SK-N-SH (cell line): ENCODE measurements around the gene ZNF544. TPM values are rescaled to one million over a fixed set of nuclear protein-coding genes. Genes with fewer than 3 reads are reported as not detected.
A peak's percentile ranks its signal among the peaks of the same experiment; 100 is the strongest.

Source experiments
- CTCF ChIA-PET: fragments of 300-600, 350-600 bp; formaldehyde crosslinking; extraction: SDS; loops from one replicate; lab custom pipeline; 2021; lab: Yijun Ruan, JAX
- POLR2A ChIA-PET: fragments of 350-600 bp; sonication (Branson Sonifier 250); formaldehyde crosslinking; extraction: SDS; loops from one replicate; lab custom pipeline; 2020; ENCODE audit warnings: antibody characterized with exemption, inconsistent platforms; lab: Yijun Ruan, JAX
- DNase-seq: peaks from one replicate; pipeline ENCODE4 v3.0.0; 2012
- H2AFZ ChIP-seq: fragments of 200-600 bp; sonication (generic); 2 replicates; pipeline ENCODE4 v1.8.1; 2016; ENCODE audit warnings: antibody characterized with exemption, mild to moderate bottlenecking, low read depth
- H3F3A ChIP-seq: fragments of 200-600 bp; sonication (generic); replicated peaks from 2 replicates; pipeline ENCODE3; 2016; ENCODE audit warnings: antibody characterized with exemption, mild to moderate bottlenecking; ENCODE audit not compliant: insufficient read depth
- H3K27ac ChIP-seq, 2 experiments: fragments of 200-500 bp in 1 of 2; fragments of 200-600 bp in 1 of 2; sonication (Bioruptor generic) in 1 of 2; sonication (generic), shearing (Covaris generic) in 1 of 2; 2 replicates each; pipeline versions ENCODE4 v1.5.1 to v1.6.1; 2014 to 2016; ENCODE audit warnings: low read depth in 2 of 2, inconsistent platforms in 1 of 2, low read length in 1 of 2, mild to moderate bottlenecking in 1 of 2, mixed read lengths in 1 of 2
- H3K27me3 ChIP-seq: fragments of 200-600 bp; sonication (generic), shearing (Covaris generic); 2 replicates; pipeline ENCODE4 v1.6.1; 2016; ENCODE audit warnings: mixed run types; ENCODE audit not compliant: insufficient read depth
- H3K36me3 ChIP-seq, 2 experiments: fragments of 200-500 bp in 1 of 2; fragments of 200-600 bp in 1 of 2; sonication (Bioruptor generic) in 1 of 2; sonication (generic) in 1 of 2; replicated peaks in 1 of 2; 2 replicates each; pipeline versions ENCODE3 to v1.5.1; 2014 to 2016; ENCODE audit warnings: low read length in 1 of 2, mild to moderate bottlenecking in 1 of 2; ENCODE audit not compliant: insufficient read depth in 2 of 2, control insufficient read depth in 1 of 2
- H3K4me1 ChIP-seq, 2 experiments: fragments of 200-500 bp in 1 of 2; fragments of 200-600 bp in 1 of 2; sonication (Bioruptor generic) in 1 of 2; sonication (generic), shearing (Covaris generic) in 1 of 2; 2 replicates each; pipeline versions ENCODE4 v1.5.1 to v1.6.1; 2014 to 2016; ENCODE audit warnings: low read depth in 1 of 2, low read length in 1 of 2, mixed run types in 1 of 2; ENCODE audit not compliant: insufficient read depth in 2 of 2, control insufficient read depth in 1 of 2
- H3K4me2 ChIP-seq: fragments of 200-600 bp; sonication (generic), shearing (Covaris generic); 2 replicates; pipeline ENCODE4 v1.6.1; 2017; ENCODE audit warnings: mixed run types
- H3K4me3 ChIP-seq, 2 experiments: fragments of 200-500 bp in 1 of 2; fragments of 200-600 bp in 1 of 2; sonication (Bioruptor generic) in 1 of 2; sonication (generic), shearing (Covaris generic) in 1 of 2; 2 replicates each; pipeline versions ENCODE4 v1.5.1 to v1.8.1; 2014 to 2016; ENCODE audit warnings: low read depth in 2 of 2, inconsistent platforms in 1 of 2, low read length in 1 of 2, mild to moderate bottlenecking in 1 of 2, mixed read lengths in 1 of 2, moderate library complexity in 1 of 2
- H3K79me2 ChIP-seq: fragments of 200-600 bp; sonication (generic); 2 replicates; pipeline ENCODE4 v1.8.1; 2017; ENCODE audit warnings: mild to moderate bottlenecking; ENCODE audit not compliant: insufficient read depth
- H3K9ac ChIP-seq: fragments of 200-600 bp; sonication (generic); 2 replicates; pipeline ENCODE4 v1.6.1; 2017; ENCODE audit warnings: mixed run types
- H3K9me2 ChIP-seq: fragments of 200-600 bp; sonication (generic); 2 replicates; pipeline ENCODE4 v1.6.1; 2017; ENCODE audit warnings: mixed run types
- H3K9me3 ChIP-seq: fragments of 200-600 bp; sonication (generic); 2 replicates; pipeline ENCODE4 v1.6.1; 2017; ENCODE audit warnings: mixed run types, mild to moderate bottlenecking, moderate library complexity
- H4K20me1 ChIP-seq: fragments of 200-600 bp; sonication (generic); 2 replicates; pipeline ENCODE4 v1.6.1; 2017; ENCODE audit warnings: mild to moderate bottlenecking, mixed run types; ENCODE audit not compliant: insufficient read depth
- CTCF ChIP-seq: fragments of 200-600 bp; sonication (generic); IDR thresholded peaks from 2 replicates; pipeline ENCODE4 v1.6.1; 2017; ENCODE audit warnings: antibody characterized with exemption, mild to moderate bottlenecking, moderate library complexity
- GABPA ChIP-seq: IDR thresholded peaks from 2 replicates; pipeline ENCODE4 v1.4.0; 2012; ENCODE audit warnings: low read depth, mild to moderate bottlenecking
- IRF3 ChIP-seq: fragments of 150-350 bp; IDR thresholded peaks from 2 replicates; pipeline ENCODE4 v1.6.1; 2016; ENCODE audit warnings: mild to moderate bottlenecking, low read depth, low read length
- MXI1 ChIP-seq: IDR thresholded peaks from 2 replicates; pipeline ENCODE4 v1.6.1; 2012; ENCODE audit warnings: mild to moderate bottlenecking, low read depth, low read length, improper control_type of control experiment
- REST ChIP-seq: IDR thresholded peaks from 2 replicates; pipeline ENCODE4 v1.6.1; 2012; ENCODE audit warnings: mild to moderate bottlenecking, low read depth, low read length, moderate library complexity
- RFX5 ChIP-seq: IDR thresholded peaks from 2 replicates; pipeline ENCODE4 v1.6.1; 2012; ENCODE audit warnings: mild to moderate bottlenecking, improper control_type of control experiment, low read length
- TCF12 ChIP-seq: IDR thresholded peaks from 2 replicates; pipeline ENCODE4 v1.4.0; 2012
- ZBTB33 ChIP-seq: IDR thresholded peaks from 2 replicates; pipeline ENCODE4 v1.4.0; 2012; ENCODE audit warnings: low read depth, borderline replicate concordance
- WGBS: methylation state at CpG from one replicate; pipeline ENCODE4 v1.1.6; 2017; ENCODE audit warnings: low lambda C conversion rate; 5-methylcytosine and 5-hydroxymethylcytosine counted together
- polyA plus RNA-seq, 3 experiments: library from polyadenylated mRNA; depleted of rRNA; stranded (reverse); fragments of >200 nt; gene quantifications; 2 replicates each; pipeline ENCODE4 v1.2.3, GENCODE V29; 2012

The ZNF544 gene
- polyA plus RNA-seq, 1 of the 3 experiments (the other 2 are of a cell fraction): 0.89 TPM

- Histone ChIP-seq H3K27me3 (no peaks in the 10 kb centered on the region), H3K27ac (no peak overlapping the region), H2AFZ (no peak overlapping the region), H3K9me3 (peaks cover 35% of the 10 kb centered on the region), H3K36me3 (peaks cover 0 to 34% of the 10 kb centered on the region in 2 experiments), H3K4me3 (peak overlapping the region in 1 of 2 experiments; percentile 5; a peak in 2 of 4 replicates), H3K9me2 (no peaks in the 10 kb centered on the region), H3K79me2 (no peaks in the 10 kb centered on the region), H4K20me1 (no peaks in the 10 kb centered on the region), H3F3A (peaks cover 9% of the 10 kb centered on the region), H3K4me1 (no peaks in the 10 kb centered on the region), H3K9ac (no peak overlapping the region), H3K4me2 (no peak overlapping the region)
- 99% methylated on average over 7 of the region's 7 CpGs for WGBS
- TF ChIP-seq MXI1: no peak
- TF ChIP-seq RFX5: no peak
- no peak for TF ChIP-seq IRF3
- no peak for TF ChIP-seq CTCF
- no peak for TF ChIP-seq GABPA
- no peak for TF ChIP-seq TCF12
- no peak for TF ChIP-seq ZBTB33
- ChIA-PET CTCF (no interaction called here), POLR2A (no interaction called here)
- DNase-seq: no peak
Observed at GRCh38 chr19:58262922-58263296, 34.2 kb downstream of the ZNF544 start.

GRCh38 chr19:58265100-58265499 lies 36.4 kb downstream of the ZNF544 start:
- Histone ChIP-seq H3F3A (peaks cover 9% of the 10 kb centered on the region), H3K27ac (no peak overlapping the region), H3K4me3 (no peak overlapping the region), H3K9me2 (no peaks in the 10 kb centered on the region), H2AFZ (no peak overlapping the region), H4K20me1 (no peaks in the 10 kb centered on the region), H3K4me1 (no peaks in the 10 kb centered on the region), H3K9ac (no peak overlapping the region), H3K36me3 (peaks cover 0 to 28% of the 10 kb centered on the region in 2 experiments), H3K79me2 (no peaks in the 10 kb centered on the region), H3K9me3 (peaks cover 35% of the 10 kb centered on the region), H3K27me3 (no peaks in the 10 kb centered on the region), H3K4me2 (no peak overlapping the region)
- TF ChIP-seq IRF3 (no peak), REST (no peak)
- 93% methylated on average over 3 of the region's 3 CpGs for WGBS
- no peak for DNase-seq
- ChIA-PET POLR2A (interaction anchor here (1.1 kb wide), 1 partner anchor 62 kb away, joined by 3 read pairs; no protein-coding TSS in a partner anchor), CTCF (no interaction called here)
